Astrocyte of the spinal cord (primary cell): Measurements from ENCODE around the gene KATNIP.
A peak's percentile ranks its signal among the peaks of the same experiment; 100 is the strongest.

Experiments used
- DNase-seq: peaks from one replicate; pipeline ENCODE4 v3.0.0; 2011; ENCODE audit warnings: low read depth, low spot score
- H3K4me3 ChIP-seq: 2 replicates; pipeline ENCODE4 v1.5.1; 2011; ENCODE audit warnings: low read depth, mild to moderate bottlenecking, low read length, moderate library complexity
- CTCF ChIP-seq: IDR thresholded peaks from 2 replicates; pipeline ENCODE4 v1.5.1; 2012; ENCODE audit warnings: low read depth, mild to moderate bottlenecking, low read length, inconsistent platforms
- in situ Hi-C: cut with HindIII; loops from 2 replicates; pipeline ENCODE4 v1.10.0; 2017; ENCODE audit warnings: low sequenced_read_pairs

KATNIP gene

GRCh38 chr16:27511657-27512448 lies 38.1 kb upstream of the KATNIP start:
- H3K4me3 ChIP-seq: no peak overlapping the region
- in situ Hi-C loops: no loop called here
- peak; percentile 14 for DNase-seq
- no peak for TF ChIP-seq CTCF

GRCh38 chr16:27514806-27515205 lies 35.1 kb upstream of the KATNIP start:
- TF ChIP-seq CTCF: no peak
- no peak for DNase-seq
- H3K4me3 ChIP-seq: no peak overlapping the region
- in situ Hi-C loops: no loop called here

GRCh38 chr16:27515874-27516353 lies 34.0 kb upstream of the KATNIP start:
- no peak overlapping the region for H3K4me3 ChIP-seq
- in situ Hi-C loops: no loop called here
- DNase-seq: no peak
- TF ChIP-seq CTCF: peak; percentile 65

- no peak for DNase-seq
- H3K4me3 ChIP-seq: no peak overlapping the region
- in situ Hi-C loops: no loop called here
- TF ChIP-seq CTCF: no peak
These were observed 33.6 kb upstream of the KATNIP start for GRCh38 chr16:27516365-27516764.

- TF ChIP-seq CTCF: no peak
- no peak for DNase-seq
- in situ Hi-C loops: no loop called here
- H3K4me3 ChIP-seq: no peak overlapping the region
These were observed 32.3 kb upstream of the KATNIP start for GRCh38 chr16:27517664-27518063.

- DNase-seq: no peak
- no peak overlapping the region for H3K4me3 ChIP-seq
- in situ Hi-C loops: no loop called here
- no peak for TF ChIP-seq CTCF
These were observed 31.7 kb upstream of the KATNIP start for GRCh38 chr16:27518226-27518625.
